Liver (tissue), 9 donors: ENCODE data around the gene ROBO2. TPM values are rescaled to one million over a fixed set of nuclear protein-coding genes. Genes with fewer than 3 reads are reported as not detected.

Source experiments
- DNase-seq: peaks from one replicate; pipeline ENCODE4 v3.0.0-alpha.2; 2017; ENCODE audit warnings: low spot score
- H3K27ac ChIP-seq, 2 donors: one replicate each; pipeline ENCODE4 v1.7.0; 2013; ENCODE audit warnings: inconsistent platforms in 2 of 2, low read length in 2 of 2, control low read depth in 1 of 2, low read depth in 1 of 2, mild to moderate bottlenecking in 1 of 2
- H3K27me3 ChIP-seq, 4 donors: one replicate each; pipeline versions ENCODE4 v1.6.1 to v1.7.0; 2013; ENCODE audit warnings: low read length in 3 of 4, inconsistent platforms in 1 of 4, mild to moderate bottlenecking in 1 of 4, moderate library complexity in 1 of 4; ENCODE audit not compliant: control insufficient read depth in 4 of 4, insufficient read depth in 4 of 4
- H3K36me3 ChIP-seq, 4 donors: one replicate each; pipeline versions ENCODE4 v1.6.1 to v1.7.0; 2013; ENCODE audit warnings: low read length in 3 of 4, mild to moderate bottlenecking in 3 of 4, low read depth in 1 of 4, moderate library complexity in 1 of 4; ENCODE audit not compliant: control insufficient read depth in 4 of 4, insufficient read depth in 3 of 4
- H3K4me1 ChIP-seq, 4 donors: one replicate each; pipeline versions ENCODE4 v1.6.1 to v1.7.0; 2013; ENCODE audit warnings: low read length in 3 of 4, mild to moderate bottlenecking in 3 of 4, moderate library complexity in 1 of 4; ENCODE audit not compliant: control insufficient read depth in 4 of 4, insufficient read depth in 4 of 4
- H3K4me3 ChIP-seq, 3 donors: one replicate each; pipeline versions ENCODE4 v1.6.1 to v1.7.0; 2013; ENCODE audit warnings: low read length in 3 of 3, control low read depth in 1 of 3, low read depth in 1 of 3, mild to moderate bottlenecking in 1 of 3
- H3K9ac ChIP-seq, 2 donors: one replicate each; pipeline ENCODE4 v1.7.0; 2013; ENCODE audit warnings: low read length in 2 of 2, mild to moderate bottlenecking in 2 of 2, moderate library complexity in 2 of 2, control low read depth in 1 of 2, low read depth in 1 of 2
- H3K9me3 ChIP-seq, 4 donors: one replicate each; pipeline versions ENCODE4 v1.6.1 to v1.7.0; 2013; ENCODE audit warnings: low read length in 3 of 4; ENCODE audit not compliant: control insufficient read depth in 4 of 4
- EGR1 ChIP-seq, 2 donors: IDR thresholded peaks; 2 replicates each; pipeline ENCODE4 v1.6.1; 2016 to 2018; ENCODE audit warnings: antibody characterized with exemption in 2 of 2, low read depth in 2 of 2
- FOXA1 ChIP-seq: IDR thresholded peaks from 2 replicates; pipeline ENCODE4 v1.6.1; 2016; ENCODE audit warnings: antibody characterized with exemption
- FOXA2 ChIP-seq: IDR thresholded peaks from 2 replicates; pipeline ENCODE4 v1.6.1; 2016; ENCODE audit warnings: antibody characterized with exemption
- GABPA ChIP-seq, 2 donors: IDR thresholded peaks in 1 of 2; conservative IDR thresholded peaks in 1 of 2; 2 replicates each; pipeline ENCODE4 v1.6.1; 2016; ENCODE audit warnings: antibody characterized with exemption in 2 of 2, mild to moderate bottlenecking in 1 of 2, moderate library complexity in 1 of 2
- HNF4A ChIP-seq, 2 donors: conservative IDR thresholded peaks; 2 replicates each; pipeline ENCODE4 v1.6.1; 2016; ENCODE audit warnings: antibody characterized with exemption in 2 of 2, mild to moderate bottlenecking in 2 of 2
- HNF4G ChIP-seq: IDR thresholded peaks from 2 replicates; pipeline ENCODE4 v1.6.1; 2016; ENCODE audit warnings: antibody characterized with exemption
- JUND ChIP-seq, 2 donors: IDR thresholded peaks; 2 replicates each; pipeline ENCODE4 v1.6.1; 2016; ENCODE audit warnings: antibody characterized with exemption in 2 of 2
- NR2F2 ChIP-seq: IDR thresholded peaks from 2 replicates; pipeline ENCODE4 v1.6.1; 2016; ENCODE audit warnings: antibody characterized with exemption
- RAD21 ChIP-seq, 2 donors: IDR thresholded peaks; 2 replicates each; pipeline ENCODE4 v1.6.1; 2016; ENCODE audit warnings: antibody characterized with exemption in 2 of 2, mild to moderate bottlenecking in 2 of 2
- REST ChIP-seq: IDR thresholded peaks from 2 replicates; pipeline ENCODE4 v1.6.1; 2016; ENCODE audit warnings: antibody characterized with exemption, mild to moderate bottlenecking
- TAF1 ChIP-seq: conservative IDR thresholded peaks from 2 replicates; pipeline ENCODE4 v1.6.1; 2016; ENCODE audit warnings: antibody characterized with exemption, mild to moderate bottlenecking
- YY1 ChIP-seq: IDR thresholded peaks from 2 replicates; pipeline ENCODE4 v1.6.1; 2016; ENCODE audit warnings: antibody characterized with exemption, mild to moderate bottlenecking
- ZBTB33 ChIP-seq: IDR thresholded peaks from 2 replicates; pipeline ENCODE4 v1.6.1; 2016; ENCODE audit warnings: antibody characterized with exemption
- WGBS: extraction: QIAGEN DNeasy Blood & Tissue Kit; methylation state at CpG from one replicate; pipeline ENCODE4 v1.1.7; 2013; 5-methylcytosine and 5-hydroxymethylcytosine counted together
- polyA plus RNA-seq, 2 donors: library from polyadenylated mRNA; stranded (reverse) in 1 of 2; unstranded in 1 of 2; fragments of 200-250 nt in 1 of 2; fragments of >200 nt in 1 of 2; fragmentation: Nextera tagmentation in 1 of 2; extraction: Ambion mirVana in 1 of 2; gene quantifications; one replicate each; pipeline versions ENCODE4 v1.2.1 to v1.2.3, GENCODE V29; 2013 to 2015
- total RNA-seq, 2 donors: library from RNA; depleted of rRNA; stranded (reverse); fragments of >200 nt; gene quantifications; one replicate each; pipeline ENCODE4 v1.2.3, GENCODE V29; 2014
- TF ChIP-seq, protein P1 (sequence below): IDR thresholded peaks from 2 replicates; pipeline ENCODE4 v1.6.1; 2016; ENCODE audit warnings: antibody characterized with exemption
- TF ChIP-seq, protein P2 (sequence below): fragments of 150-350 bp; IDR thresholded peaks from 2 replicates; pipeline ENCODE4 v1.5.1; 2017; ENCODE audit warnings: improper control_type of control experiment, low read depth, low read length; ENCODE audit not compliant: missing input control
- donor health status: healthy.
- donor health status: healthy.
- donor health status: healthy.
- donor health status: healthy.
- donor health status: healthy.

ROBO2 gene
- total and polyA plus RNA-seq, 4 donors = 0.22 to 19.4 (median 1.1) TPM

DNA sequence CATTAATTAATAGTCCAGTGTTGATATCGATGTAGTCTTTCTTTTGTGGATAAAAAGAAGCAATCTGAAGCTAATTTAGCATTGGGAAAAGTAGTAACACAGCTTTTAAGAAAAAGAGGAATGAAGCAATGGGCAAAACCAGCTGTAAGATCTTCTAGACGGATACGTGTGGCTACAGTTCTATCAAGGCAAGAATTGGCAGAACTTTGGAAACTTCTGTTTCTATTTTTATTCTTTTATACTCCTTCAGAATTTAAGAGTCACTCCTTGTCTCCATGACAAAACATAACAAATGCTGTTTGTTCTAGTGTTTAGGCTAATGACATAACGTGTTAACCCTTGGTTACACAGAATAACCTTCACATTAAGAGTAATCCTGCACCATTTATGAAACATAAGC is 289.2 kb downstream of the ROBO2 start:
- H3K4me1 ChIP-seq = no peaks in the 10 kb centered on the region
- H3K4me3 ChIP-seq = no peak overlapping the region
- no peaks in the 10 kb centered on the region for H3K36me3 ChIP-seq
- no peak overlapping the region for H3K9ac ChIP-seq
- H3K27ac ChIP-seq = no peak overlapping the region
- no peak for TF ChIP-seq YY1
- no peak for TF ChIP-seq ZBTB33
- TF ChIP-seq REST = no peak
- TF ChIP-seq HNF4A (conservative IDR thresholded peaks at IDR 0.05) = no peak
- no peak for TF ChIP-seq FOXA1
- TF ChIP-seq TAF1 = no peak
- no peak for TF ChIP-seq NR2F2
- no peak for TF ChIP-seq FOXA2
- TF ChIP-seq, protein P1, sequence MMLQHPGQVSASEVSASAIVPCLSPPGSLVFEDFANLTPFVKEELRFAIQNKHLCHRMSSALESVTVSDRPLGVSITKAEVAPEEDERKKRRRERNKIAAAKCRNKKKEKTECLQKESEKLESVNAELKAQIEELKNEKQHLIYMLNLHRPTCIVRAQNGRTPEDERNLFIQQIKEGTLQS = no peak
- TF ChIP-seq RAD21 (IDR thresholded peaks at IDR 0.05) = no peak
- TF ChIP-seq HNF4G = no peak
- TF ChIP-seq, protein P2, sequence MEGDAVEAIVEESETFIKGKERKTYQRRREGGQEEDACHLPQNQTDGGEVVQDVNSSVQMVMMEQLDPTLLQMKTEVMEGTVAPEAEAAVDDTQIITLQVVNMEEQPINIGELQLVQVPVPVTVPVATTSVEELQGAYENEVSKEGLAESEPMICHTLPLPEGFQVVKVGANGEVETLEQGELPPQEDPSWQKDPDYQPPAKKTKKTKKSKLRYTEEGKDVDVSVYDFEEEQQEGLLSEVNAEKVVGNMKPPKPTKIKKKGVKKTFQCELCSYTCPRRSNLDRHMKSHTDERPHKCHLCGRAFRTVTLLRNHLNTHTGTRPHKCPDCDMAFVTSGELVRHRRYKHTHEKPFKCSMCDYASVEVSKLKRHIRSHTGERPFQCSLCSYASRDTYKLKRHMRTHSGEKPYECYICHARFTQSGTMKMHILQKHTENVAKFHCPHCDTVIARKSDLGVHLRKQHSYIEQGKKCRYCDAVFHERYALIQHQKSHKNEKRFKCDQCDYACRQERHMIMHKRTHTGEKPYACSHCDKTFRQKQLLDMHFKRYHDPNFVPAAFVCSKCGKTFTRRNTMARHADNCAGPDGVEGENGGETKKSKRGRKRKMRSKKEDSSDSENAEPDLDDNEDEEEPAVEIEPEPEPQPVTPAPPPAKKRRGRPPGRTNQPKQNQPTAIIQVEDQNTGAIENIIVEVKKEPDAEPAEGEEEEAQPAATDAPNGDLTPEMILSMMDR = no peak
- DNase-seq = no peak
- H3K27me3 ChIP-seq = no peaks in the 10 kb centered on the region
- H3K9me3 ChIP-seq = no peaks in the 10 kb centered on the region
- 70% methylated on average over 4 of the region's 4 CpGs for WGBS

GRCh38 chr3:77338195-77338594 is 298.3 kb downstream of the ROBO2 start:
- Histone ChIP-seq H3K36me3 (no peaks in the 10 kb centered on the region), H3K27ac (no peak overlapping the region), H3K9me3 (no peaks in the 10 kb centered on the region), H3K27me3 (no peaks in the 10 kb centered on the region), H3K4me1 (no peaks in the 10 kb centered on the region), H3K4me3 (no peak overlapping the region), H3K9ac (no peak overlapping the region)
- DNase-seq = no peak
- WGBS = 69% methylated on average over 5 of the region's 5 CpGs
- TF ChIP-seq HNF4G (no peak), EGR1 (IDR thresholded peaks at IDR 0.05; ENCODE audit: low read depth in 2 of 2) (no peak), FOXA1 (no peak), FOXA2 (no peak), GABPA (IDR thresholded peaks at IDR 0.05 in 1 of 2, conservative IDR thresholded peaks at IDR 0.05 in 1 of 2) (no peak), JUND (IDR thresholded peaks at IDR 0.05) (no peak)
- TF ChIP-seq, protein P1 = no peak
